NCI-H1417 treated with DMSO at 0.1 percent for 48 hours (cell line): ENCODE measurements around the gene TLR2.
"Not testable (repeated sequence)": the region's sequence is repeated elsewhere in the genome, so short reads cannot be mapped to it uniquely, and the experiment has no call there.

Source experiments
- DNase-seq: peaks from one replicate; lab custom pipeline; 2025; lab: John Stamatoyannopoulos, UW

Gene TLR2

GRCh38 chr4:153661908-153662307 lies 22.2 kb upstream of the TLR2 start:
- no peak for DNase-seq

GRCh38 chr4:153663667-153664066 lies 20.4 kb upstream of the TLR2 start:
- DNase-seq, result no peak

DNA sequence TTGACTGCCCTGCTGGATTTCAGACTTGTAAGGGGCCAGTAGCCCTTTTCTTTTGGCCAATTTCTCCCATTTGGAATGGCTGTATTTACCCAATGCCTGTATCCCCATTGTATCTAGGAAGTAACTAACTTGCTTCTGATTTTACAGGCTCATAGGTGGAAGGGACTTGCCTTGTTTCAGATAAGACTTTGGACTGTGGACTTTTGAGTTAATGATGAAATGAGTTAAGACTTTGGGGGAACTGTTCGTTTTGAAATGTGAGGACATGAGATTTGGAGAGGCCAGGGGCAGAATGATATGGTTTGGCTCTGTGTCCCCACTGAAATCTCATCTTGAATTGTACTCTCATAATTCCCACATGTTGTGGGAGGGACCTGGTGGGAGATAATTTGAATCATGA lies 17.6 kb upstream of the TLR2 start:
- DNase-seq, result not testable (repeated sequence)

- DNase-seq, result no peak
Measured at GRCh38 chr4:153668647-153669046, 15.4 kb upstream of the TLR2 start.

DNA sequence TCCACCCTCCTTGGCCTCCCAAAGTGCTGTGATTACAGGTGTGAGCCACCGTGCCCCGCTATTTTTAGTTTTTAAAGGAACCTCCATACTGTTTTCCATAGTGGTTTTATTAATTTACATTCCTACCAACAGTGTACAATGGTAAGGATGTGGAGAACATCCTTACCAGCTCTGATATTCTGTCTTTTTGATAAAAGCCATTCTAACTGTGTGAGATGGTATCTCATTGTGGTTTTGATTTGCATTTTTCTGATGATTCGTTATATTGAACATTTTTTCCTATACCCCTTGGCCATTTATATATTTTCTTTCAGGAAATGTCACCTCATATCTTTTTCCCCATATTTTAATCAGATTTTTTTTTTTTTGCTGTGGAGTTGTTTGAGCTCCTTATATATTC lies 14.2 kb upstream of the TLR2 start:
- DNase-seq, result no peak

GRCh38 chr4:153676486-153676885 lies 7.6 kb upstream of the TLR2 start:
- DNase-seq, result no peak

DNA sequence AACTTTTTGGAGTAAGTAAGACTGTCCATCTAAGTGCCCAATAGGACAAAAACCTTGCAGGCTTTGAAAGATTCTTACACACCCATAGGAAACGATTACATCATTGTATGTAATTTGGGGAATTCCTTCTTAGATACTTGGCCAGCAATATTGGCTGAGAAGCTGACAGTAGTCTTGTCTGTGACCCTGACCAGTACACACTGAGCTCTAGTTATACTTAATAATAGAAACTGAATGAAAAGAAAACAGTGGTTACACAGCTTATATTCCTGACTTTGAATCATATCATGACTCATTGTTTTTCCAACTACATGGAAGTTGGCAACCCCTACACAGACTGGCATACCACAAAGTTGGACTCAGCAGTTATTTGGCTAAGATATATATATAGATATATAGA lies 7.1 kb upstream of the TLR2 start:
- no peak for DNase-seq

DNA sequence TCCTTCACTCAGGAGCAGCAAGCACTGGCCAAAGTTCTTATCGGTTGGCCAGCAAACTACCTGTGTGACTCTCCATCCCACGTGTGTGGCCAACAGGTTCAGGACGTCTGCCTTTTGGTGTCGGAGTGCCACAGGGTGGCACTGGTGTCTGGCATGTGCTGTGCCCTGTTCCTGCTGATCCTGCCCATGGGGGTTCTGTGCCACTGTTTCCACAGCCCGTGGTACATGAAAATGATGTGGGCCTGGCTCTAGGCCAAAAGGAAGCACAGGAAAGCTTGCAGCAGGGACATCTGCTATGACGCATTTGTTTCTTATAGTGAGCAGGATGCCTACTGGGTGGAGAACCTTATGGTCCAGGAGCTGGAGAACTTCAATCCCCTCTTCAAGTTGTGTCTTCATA lies 4.6 kb upstream of the TLR2 start:
- DNase-seq, result no peak

- DNase-seq, result no peak
Measured at GRCh38 chr4:153683763-153684181, 308 bp upstream of the TLR2 start.

- no peak for DNase-seq
Measured at GRCh38 chr4:153684971-153685371, 891 bp downstream of the TLR2 start.

DNA sequence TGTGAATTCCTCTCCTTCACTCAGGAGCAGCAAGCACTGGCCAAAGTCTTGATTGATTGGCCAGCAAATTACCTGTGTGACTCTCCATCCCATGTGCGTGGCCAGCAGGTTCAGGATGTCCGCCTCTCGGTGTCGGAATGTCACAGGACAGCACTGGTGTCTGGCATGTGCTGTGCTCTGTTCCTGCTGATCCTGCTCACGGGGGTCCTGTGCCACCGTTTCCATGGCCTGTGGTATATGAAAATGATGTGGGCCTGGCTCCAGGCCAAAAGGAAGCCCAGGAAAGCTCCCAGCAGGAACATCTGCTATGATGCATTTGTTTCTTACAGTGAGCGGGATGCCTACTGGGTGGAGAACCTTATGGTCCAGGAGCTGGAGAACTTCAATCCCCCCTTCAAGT lies 20.4 kb downstream of the TLR2 start:
- no peak for DNase-seq

- DNase-seq, result no peak
Measured at GRCh38 chr4:153705743-153706468, 21.8 kb downstream of the TLR2 start.

DNA sequence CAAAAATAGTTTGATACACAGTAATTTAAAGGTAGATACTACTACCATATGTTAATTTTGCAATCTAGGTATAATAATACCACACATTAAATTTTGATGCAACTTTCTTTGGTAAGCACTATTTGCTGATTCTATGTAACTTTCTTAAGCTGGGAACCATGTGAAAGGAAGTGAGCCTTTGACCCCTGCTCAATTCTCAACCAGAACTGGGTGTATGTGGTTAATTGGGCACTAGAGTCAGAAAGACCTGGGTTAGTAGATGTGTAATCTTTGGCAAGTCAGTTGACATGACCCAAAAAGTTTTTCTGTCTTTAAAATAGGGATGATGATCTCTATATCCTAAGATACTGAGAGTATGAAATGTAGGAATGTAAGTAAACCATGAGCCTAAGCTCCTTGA lies 22.4 kb downstream of the TLR2 start:
- no peak for DNase-seq

GRCh38 chr4:153710681-153711080 lies 26.6 kb downstream of the TLR2 start:
- DNase-seq, result no peak

- DNase-seq, result no peak
Measured at GRCh38 chr4:153713866-153714646, 30.0 kb downstream of the TLR2 start.

- no peak for DNase-seq
Measured at GRCh38 chr4:153722036-153722435, 38.0 kb downstream of the TLR2 start.

GRCh38 chr4:153724606-153725005 lies 40.5 kb downstream of the TLR2 start:
- DNase-seq, result no peak

DNA sequence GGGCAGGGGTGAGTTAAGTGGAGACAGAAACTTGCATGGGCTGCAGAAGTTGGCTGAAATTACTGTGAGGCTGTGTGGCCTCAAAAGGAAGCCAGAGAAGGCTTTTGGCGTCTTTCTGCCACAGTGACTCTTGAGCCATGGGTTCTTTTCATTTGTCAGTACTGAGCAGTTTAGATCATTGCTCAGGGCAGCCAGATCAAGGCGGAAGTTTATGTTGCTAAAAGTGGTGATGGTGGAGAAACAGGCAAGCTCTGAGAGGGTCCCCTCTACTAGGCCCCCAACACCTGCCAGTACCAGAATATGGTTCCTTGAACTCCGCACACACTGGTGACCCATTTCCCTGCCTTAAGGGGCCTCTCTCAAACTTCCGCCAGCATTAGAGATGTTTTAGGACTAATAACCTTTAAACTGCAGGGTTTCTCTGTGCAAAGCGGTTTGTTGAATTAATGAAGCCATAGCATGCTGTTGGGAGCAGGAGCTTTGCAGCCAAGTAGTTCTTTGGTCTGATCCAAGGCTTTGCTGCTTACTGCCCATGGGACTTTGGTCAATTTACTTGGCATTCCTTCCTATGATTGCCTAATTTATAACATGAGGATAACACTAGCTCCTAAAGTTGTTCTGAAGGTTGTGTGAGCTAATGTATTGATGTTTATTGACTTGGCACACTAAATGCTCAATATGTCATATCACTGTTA lies 41.2 kb downstream of the TLR2 start:
- DNase-seq, result no peak

DNA sequence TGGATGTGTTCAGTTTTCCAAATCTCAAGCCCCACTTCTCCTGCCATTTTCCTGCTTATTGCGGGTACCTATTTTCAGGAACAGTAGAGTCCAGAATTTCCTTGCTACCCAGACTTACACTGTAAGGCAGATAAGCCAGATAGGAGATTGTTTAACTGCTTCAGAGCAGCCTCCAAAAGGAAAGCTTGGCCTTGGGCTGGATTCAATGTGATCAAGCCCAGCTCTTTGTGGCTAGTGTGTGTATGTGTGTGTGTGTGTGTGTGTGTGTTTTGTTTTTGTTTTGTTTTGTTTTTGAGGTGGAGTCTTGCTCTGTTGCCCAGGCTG lies 41.7 kb downstream of the TLR2 start:
- DNase-seq, result no peak

DNA sequence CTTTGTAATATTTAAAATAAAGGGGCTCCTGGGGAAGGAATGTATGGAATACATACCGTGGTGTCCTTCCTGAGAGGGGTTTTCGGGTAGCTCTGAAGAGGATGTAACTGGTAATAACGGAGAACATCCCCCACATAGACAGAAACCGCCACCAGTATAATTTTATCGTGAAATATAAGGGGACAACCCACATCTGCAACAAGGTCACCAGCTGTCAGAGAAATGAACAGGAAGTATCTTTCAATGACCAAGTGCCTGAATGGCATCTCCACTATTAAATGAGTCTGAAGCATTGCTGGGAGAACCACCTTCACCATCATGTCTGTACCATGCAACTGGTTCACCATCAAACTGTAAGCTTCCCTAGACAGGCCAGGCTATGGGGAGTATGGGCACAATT lies 44.1 kb downstream of the TLR2 start:
- DNase-seq, result no peak

- DNase-seq, result no peak
Measured at GRCh38 chr4:153728660-153729059, 44.6 kb downstream of the TLR2 start.

GRCh38 chr4:153729895-153730294 lies 45.8 kb downstream of the TLR2 start:
- DNase-seq, result no peak

DNA sequence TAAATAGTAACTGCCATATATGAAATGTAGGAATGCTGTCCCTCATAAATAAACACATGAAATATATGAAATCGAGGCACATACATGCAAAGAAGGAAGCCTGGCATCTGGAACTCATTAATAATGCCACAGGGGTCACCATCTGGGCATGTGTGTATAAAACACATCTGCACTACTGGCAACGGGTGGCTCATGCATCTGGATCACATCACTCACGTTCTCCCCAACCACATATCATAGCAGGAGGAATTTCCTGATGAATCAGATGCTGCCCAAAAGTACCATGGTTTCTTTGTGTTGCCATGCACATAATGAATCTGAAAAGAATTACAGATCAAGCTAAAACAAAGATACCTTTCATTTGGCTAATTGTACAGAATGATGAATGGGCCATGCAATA lies 47.2 kb downstream of the TLR2 start:
- no peak for DNase-seq
